Left lung (tissue), 10 donors: ENCODE results near the gene JAM2. TPM values are rescaled to one million over a fixed set of nuclear protein-coding genes. Genes with fewer than 3 reads are reported as not detected.

ENCODE experiments used
- ATAC-seq: fragments of 200-7000 bp; cut with Tn5 transposase; one replicate; pipeline ENCODE4 v1.9.1; 2020; ENCODE audit warnings: moderate library complexity
- DNase-seq, 4 donors: peaks; one replicate each; pipeline ENCODE4 v3.0.0-alpha.2; 2013 to 2020
- H3K27ac ChIP-seq, 2 donors: fragments of 200-600 bp; sonication (generic) in 1 of 2; one replicate each; pipeline versions ENCODE4 v1.5.0 to v1.8.0; 2020 to 2021
- H3K27me3 ChIP-seq, 2 donors: fragments of 200-600 bp; sonication (generic) in 1 of 2; one replicate each; pipeline versions ENCODE4 v1.5.0 to v1.8.0; 2020 to 2021
- H3K36me3 ChIP-seq, 2 donors: fragments of 200-600 bp; sonication (generic) in 1 of 2; one replicate each; pipeline versions ENCODE4 v1.5.0 to v1.8.0; 2020 to 2021
- H3K4me1 ChIP-seq, 2 donors: fragments of 200-600 bp; one replicate each; pipeline ENCODE4 v1.8.0; 2021
- H3K4me3 ChIP-seq, 2 donors: fragments of 200-600 bp; sonication (generic) in 1 of 2; one replicate each; pipeline versions ENCODE4 v1.5.0 to v1.8.0; 2020 to 2021; ENCODE audit warnings: mild to moderate bottlenecking in 1 of 2
- H3K9me3 ChIP-seq, 2 donors: fragments of 200-600 bp; sonication (generic) in 1 of 2; one replicate each; pipeline versions ENCODE4 v1.5.0 to v1.8.0; 2020 to 2021
- intact Hi-C, 2 donors: fragments of 100-400 bp; cut with DNase I; formaldehyde crosslinking; loops; one replicate each; pipeline versions ENCODE4 v1.11.2 to v1.14.2; 2022
- polyA plus RNA-seq, 6 donors: library from polyadenylated mRNA; unstranded; fragments of 120-200 nt; gene quantifications; one replicate each; pipeline ENCODE4 v1.2.1, GENCODE V29; 2013; ENCODE audit not compliant: insufficient read length in 6 of 6
- total RNA-seq, 2 donors: library from RNA; stranded (reverse); fragmentation: NEBNext Ultra II Directional; extraction: Animal tissue kit (Norgen Biotek cat#: 25700); gene quantifications; one replicate each; pipeline ENCODE4 v1.2.1, GENCODE V29; 2021
- TF ChIP-seq, protein P1 (sequence below), 2 donors: fragments of 200-600 bp; sonication (generic) in 1 of 2; IDR thresholded peaks; one replicate each; pipeline versions ENCODE4 v1.5.0 to v1.8.0; 2021; ENCODE audit warnings: antibody characterized with exemption in 2 of 2
- donor health status: DM: no; HTN: yes; CAD: no.
- donor health status: DM: no; HTN: no; CAD: no.

JAM2 gene
- total and polyA plus RNA-seq, 8 donors, result 14.1 to 42.6 (median 34.2) TPM

DNA sequence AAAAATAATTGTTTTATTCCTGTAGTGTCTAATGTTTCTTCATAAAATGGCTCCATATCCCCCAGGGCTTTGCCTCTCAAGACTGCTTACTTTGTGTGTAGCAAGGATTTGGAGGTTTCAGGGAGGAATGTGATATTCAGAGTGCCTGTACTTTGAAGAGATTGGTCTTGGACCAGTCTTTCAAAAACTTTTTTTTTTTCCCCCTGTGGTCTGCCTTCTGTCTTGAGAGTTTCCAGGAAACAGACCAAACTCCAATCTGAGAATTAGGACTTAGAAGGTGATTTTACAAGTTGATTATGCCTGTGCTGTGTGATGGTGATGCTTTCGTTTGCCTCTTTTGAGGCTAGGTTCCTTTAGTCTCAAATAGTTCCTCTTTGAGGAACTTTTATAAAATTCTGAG, 121.6 kb downstream of the JAM2 start:
- Histone ChIP-seq H3K9me3 (no peaks in the 10 kb centered on the region), H3K27me3 (no peaks in the 10 kb centered on the region), H3K4me1 (no peaks in the 10 kb centered on the region), H3K4me3 (no peak overlapping the region), H3K36me3 (peaks cover 0 to 87% of the 10 kb centered on the region in 2 donors), H3K27ac (no peak overlapping the region)
- TF ChIP-seq, protein P1, sequence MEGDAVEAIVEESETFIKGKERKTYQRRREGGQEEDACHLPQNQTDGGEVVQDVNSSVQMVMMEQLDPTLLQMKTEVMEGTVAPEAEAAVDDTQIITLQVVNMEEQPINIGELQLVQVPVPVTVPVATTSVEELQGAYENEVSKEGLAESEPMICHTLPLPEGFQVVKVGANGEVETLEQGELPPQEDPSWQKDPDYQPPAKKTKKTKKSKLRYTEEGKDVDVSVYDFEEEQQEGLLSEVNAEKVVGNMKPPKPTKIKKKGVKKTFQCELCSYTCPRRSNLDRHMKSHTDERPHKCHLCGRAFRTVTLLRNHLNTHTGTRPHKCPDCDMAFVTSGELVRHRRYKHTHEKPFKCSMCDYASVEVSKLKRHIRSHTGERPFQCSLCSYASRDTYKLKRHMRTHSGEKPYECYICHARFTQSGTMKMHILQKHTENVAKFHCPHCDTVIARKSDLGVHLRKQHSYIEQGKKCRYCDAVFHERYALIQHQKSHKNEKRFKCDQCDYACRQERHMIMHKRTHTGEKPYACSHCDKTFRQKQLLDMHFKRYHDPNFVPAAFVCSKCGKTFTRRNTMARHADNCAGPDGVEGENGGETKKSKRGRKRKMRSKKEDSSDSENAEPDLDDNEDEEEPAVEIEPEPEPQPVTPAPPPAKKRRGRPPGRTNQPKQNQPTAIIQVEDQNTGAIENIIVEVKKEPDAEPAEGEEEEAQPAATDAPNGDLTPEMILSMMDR (IDR thresholded peaks at IDR 0.05), result no peak
- ATAC-seq (no peak), DNase-seq (no peak)
- intact Hi-C loops, result no loop called here

DNA sequence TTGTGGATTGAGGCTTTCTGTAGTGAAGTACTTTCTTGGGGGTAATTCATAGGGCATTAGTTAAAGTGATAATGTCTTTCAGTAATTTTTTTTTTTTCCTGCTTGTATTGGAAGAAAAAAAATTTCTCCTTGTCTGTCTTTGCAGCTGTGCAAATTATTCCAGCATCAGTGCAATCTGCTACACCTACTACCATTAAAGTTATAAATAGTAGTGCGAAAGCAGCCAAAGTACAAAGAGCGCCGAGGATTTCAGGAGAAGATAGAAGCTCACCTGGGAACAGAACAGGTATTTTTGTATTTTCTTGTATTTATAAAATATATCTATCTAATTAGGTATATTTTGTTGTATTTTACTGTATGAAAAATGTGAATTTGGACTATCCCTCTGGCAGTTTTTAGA, 125.0 kb downstream of the JAM2 start:
- TF ChIP-seq, protein P1 (IDR thresholded peaks at IDR 0.05), result no peak
- Histone ChIP-seq H3K4me3 (no peak overlapping the region), H3K36me3 (peaks cover 0 to 85% of the 10 kb centered on the region in 2 donors), H3K27me3 (no peaks in the 10 kb centered on the region), H3K9me3 (no peaks in the 10 kb centered on the region), H3K27ac (no peak overlapping the region), H3K4me1 (no peaks in the 10 kb centered on the region)
- no peak for ATAC-seq
- intact Hi-C loops, result no loop called here
- DNase-seq, result no peak

Other genes starting within 250 kb of the JAM2 start
- gene MRPL39, start 31.8 kb upstream of the JAM2 start, total RNA-seq, result 10 to 100 TPM; 21.3 to 23.7 TPM
- 10 to 100 TPM; 27.1 to 36.2 (median 33.9) TPM for gene MRPL39, start 31.8 kb upstream of the JAM2 start, polyA plus RNA-seq
- gene ATP5PF, start 95.6 kb downstream of the JAM2 start, total RNA-seq, result 100 to 1,000 TPM; 102 to 104 TPM
- gene ATP5PF, start 95.6 kb downstream of the JAM2 start, polyA plus RNA-seq, result 100 to 1,000 TPM; 140 to 153 (median 147) TPM
- 10 to 100 TPM; 23.5 to 23.6 TPM for gene GABPA, start 95.7 kb downstream of the JAM2 start, total RNA-seq
- 10 to 100 TPM; 39.4 to 44.5 (median 41.0) TPM for gene GABPA, start 95.7 kb downstream of the JAM2 start, polyA plus RNA-seq